ENCODE measurements around the gene PKDCC. TPM values are rescaled to one million over a fixed set of nuclear protein-coding genes. Genes with fewer than 3 reads are reported as not detected.

The PKDCC gene
- total and polyA plus RNA-seq, 2 of the 13 experiments (the other 11 are each of a cell fraction or from before 2014, with no cell fraction given), result 52.6 to 58.8 TPM

DNA sequence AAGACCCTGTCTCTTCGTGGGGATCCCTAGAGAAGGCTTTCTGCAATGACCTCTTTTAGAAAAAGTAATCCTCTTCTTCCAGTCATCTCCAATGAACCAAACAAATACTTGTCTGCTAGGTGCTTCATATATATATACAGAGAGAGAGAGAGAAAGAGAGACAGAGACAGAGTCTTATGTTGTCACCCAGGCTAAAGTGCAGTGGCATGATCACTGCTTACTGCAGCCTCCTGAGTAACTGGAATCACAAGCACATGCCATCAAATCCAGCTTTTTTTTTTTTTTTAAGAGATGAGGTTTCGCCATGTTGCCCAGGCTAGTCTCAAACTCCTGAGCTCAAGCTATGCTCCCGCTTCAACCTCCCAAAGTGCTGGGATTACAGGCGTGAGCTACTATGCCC is 18.6 kb upstream of the PKDCC start:
- Histone ChIP-seq H3K36me3 (replicated peaks in 1 of 2; ENCODE audit: control insufficient read depth in 1 of 2, insufficient read depth in 2 of 2, low read length in 2 of 2) (no peaks in the 10 kb centered on the region), H3K9me3 (ENCODE audit: low read length) (no peaks in the 10 kb centered on the region), H3K4me2 (ENCODE audit: low read depth, low read length) (no peak overlapping the region), H3K4me3 (replicated peaks in 1 of 3; ENCODE audit: insufficient read depth in 1 of 3, low read depth in 2 of 3, low read length in 3 of 3) (no peak overlapping the region), H3K27ac (ENCODE audit: extremely low read length, insufficient read depth, low read length) (no peak overlapping the region), H3K27me3 (ENCODE audit: control insufficient read depth in 1 of 2, insufficient read depth in 2 of 2, low read length in 2 of 2) (peaks cover 12 to 67% of the 10 kb centered on the region in 2 experiments; a peak in 4 of 5 replicates), H3K9ac (ENCODE audit: insufficient read depth, low read depth, low read length) (no peak overlapping the region), H4K20me1 (ENCODE audit: insufficient read depth, low read length) (no peaks in the 10 kb centered on the region), H3K79me2 (ENCODE audit: insufficient read depth, low read length) (no peaks in the 10 kb centered on the region), H2AFZ (ENCODE audit: low read length) (no peak overlapping the region), H3K4me1 (ENCODE audit: insufficient read depth, low read length) (0 out of 2 replicates have a peak, but pooled peaks cover 5% of the 10 kb centered on the region)
- in situ Hi-C loops (cut with HindIII; ENCODE audit: extremely low pct_ligation_motif_present, low pct_unique_long_range_greater_than_20kb), result no loop called here
- intact Hi-C loops (cut with micrococcal nuclease; ENCODE audit: unreplicated experiment), result no loop called here
- ATAC-seq (no peak), DNase-seq (ENCODE audit: low spot score) (no peak), FAIRE-seq (no peak)
- WGBS (ENCODE audit: low lambda C conversion rate), result 43% methylated on average over 4 of the region's 4 CpGs
- ChIA-PET CTCF (ENCODE audit: low intra/inter-chr PET ratio, low total read pairs) (no interaction called here), POLR2A (no interaction called here)
- BruUV-seq (replicated peaks), result no TSS peak
- no peak for TF ChIP-seq MAX (IDR thresholded peaks at IDR 0.05)
- no peak for TF ChIP-seq ZNF672 (CRISPR knock-in tag; IDR thresholded peaks at IDR 0.05)
- TF ChIP-seq ZBTB39 (CRISPR knock-in tag; IDR thresholded peaks at IDR 0.05), result no peak
- no peak for TF ChIP-seq HMGXB3 (CRISPR knock-in tag; IDR thresholded peaks at IDR 0.05; ENCODE audit: borderline replicate concordance)
- TF ChIP-seq ELF4 (CRISPR knock-in tag; IDR thresholded peaks at IDR 0.05; ENCODE audit: borderline replicate concordance), result no peak
- no peak for TF ChIP-seq RFX5 (IDR thresholded peaks at IDR 0.05; ENCODE audit: low read depth, low read length)
- no peak for TF ChIP-seq ZNF562 (CRISPR knock-in tag; IDR thresholded peaks at IDR 0.05; ENCODE audit: borderline replicate concordance)
- TF ChIP-seq ZBTB2 (CRISPR knock-in tag; IDR thresholded peaks at IDR 0.05; ENCODE audit: low read depth), result no peak
- TF ChIP-seq, protein P1, sequence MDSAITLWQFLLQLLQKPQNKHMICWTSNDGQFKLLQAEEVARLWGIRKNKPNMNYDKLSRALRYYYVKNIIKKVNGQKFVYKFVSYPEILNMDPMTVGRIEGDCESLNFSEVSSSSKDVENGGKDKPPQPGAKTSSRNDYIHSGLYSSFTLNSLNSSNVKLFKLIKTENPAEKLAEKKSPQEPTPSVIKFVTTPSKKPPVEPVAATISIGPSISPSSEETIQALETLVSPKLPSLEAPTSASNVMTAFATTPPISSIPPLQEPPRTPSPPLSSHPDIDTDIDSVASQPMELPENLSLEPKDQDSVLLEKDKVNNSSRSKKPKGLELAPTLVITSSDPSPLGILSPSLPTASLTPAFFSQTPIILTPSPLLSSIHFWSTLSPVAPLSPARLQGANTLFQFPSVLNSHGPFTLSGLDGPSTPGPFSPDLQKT (CRISPR knock-in tag; IDR thresholded peaks at IDR 0.05; ENCODE audit: borderline replicate concordance), result no peak
- TF ChIP-seq MXD4 (CRISPR knock-in tag; IDR thresholded peaks at IDR 0.05), result no peak
- TF ChIP-seq, protein P2, sequence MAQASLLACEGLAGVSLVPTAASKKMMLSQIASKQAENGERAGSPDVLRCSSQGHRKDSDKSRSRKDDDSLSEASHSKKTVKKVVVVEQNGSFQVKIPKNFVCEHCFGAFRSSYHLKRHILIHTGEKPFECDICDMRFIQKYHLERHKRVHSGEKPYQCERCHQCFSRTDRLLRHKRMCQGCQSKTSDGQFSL (CRISPR knock-in tag; IDR thresholded peaks at IDR 0.05), result no peak

Measured in HepG2 (cell line).